Activated T-helper 1 cell treated with anti-CD3 and anti-CD28 coated beads, Interleukin-12 subunit alpha, Interleukin-12 subunit beta, Interleukin-2, Interleukin-4 antibody, amounts not matched to agents 30 ng/mL and 10 ng/mL and 1 ng/mL, durations not matched to agents 14 hours and 24 hours and 36 hours (primary cell): ENCODE results near the gene SMYD2. TPM values are rescaled to one million over a fixed set of nuclear protein-coding genes. Genes with fewer than 3 reads are reported as not detected.

Experiments used
- DNase-seq: peaks from one replicate; pipeline ENCODE4 v3.0.0; 2021; ENCODE audit warnings: low spot score
- H3K27ac Mint-ChIP-seq: one replicate; pipeline ENCODE4 v1.8.0; 2021; ENCODE audit warnings: mild to moderate bottlenecking, mixed read lengths
- H3K27me3 Mint-ChIP-seq: one replicate; pipeline ENCODE4 v1.8.0; 2022; ENCODE audit warnings: mild to moderate bottlenecking, moderate library complexity, mixed read lengths; ENCODE audit not compliant: insufficient read depth
- H3K36me3 Mint-ChIP-seq: one replicate; pipeline ENCODE4 v1.8.0; 2021; ENCODE audit warnings: low read depth, mixed read lengths
- H3K4me1 Mint-ChIP-seq: one replicate; pipeline ENCODE4 v1.8.0; 2021; ENCODE audit warnings: low read depth, mixed read lengths
- H3K4me3 Mint-ChIP-seq: one replicate; pipeline ENCODE4 v1.8.0; 2021; ENCODE audit warnings: mild to moderate bottlenecking, moderate library complexity, mixed read lengths
- H3K9me3 Mint-ChIP-seq: one replicate; pipeline ENCODE4 v1.8.0; 2021; ENCODE audit warnings: mixed read lengths
- intact Hi-C: fragments of 100-400 bp; cut with micrococcal nuclease; formaldehyde crosslinking; loops from one replicate; pipeline ENCODE4 v1.15.1; 2024
- total RNA-seq: library from RNA; stranded (reverse); gene quantifications from 2 replicates; pipeline ENCODE4 v1.2.3, GENCODE V29; 2022

SMYD2 gene
- total RNA-seq, 1 donor from 2014 or later, result 25.7 TPM

DNA sequence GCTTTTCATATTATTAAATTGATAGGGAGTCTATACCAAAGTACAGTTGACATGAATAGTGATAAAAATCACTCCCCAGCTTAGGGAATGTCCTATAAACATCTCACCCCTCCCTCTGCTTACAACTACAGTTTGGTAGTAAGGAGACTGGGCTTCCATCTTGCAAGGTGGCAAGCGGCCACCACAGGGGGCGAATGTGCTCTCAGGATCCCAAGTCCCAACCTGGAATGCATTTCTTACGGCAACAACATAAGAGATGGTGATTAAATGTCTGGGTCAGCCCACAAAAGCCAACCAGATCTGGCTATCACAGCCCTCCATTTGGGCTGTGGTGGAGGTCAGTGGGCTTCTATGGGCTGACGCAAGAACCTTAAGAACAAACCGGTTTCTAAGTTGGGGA lies 68.0 kb downstream of the SMYD2 start:
- Mint-ChIP-seq H3K4me3 (no peak overlapping the region), H3K9me3 (peaks cover 13% of the 10 kb centered on the region), H3K27me3 (no peaks in the 10 kb centered on the region), H3K27ac (no peak overlapping the region), H3K4me1 (no peaks in the 10 kb centered on the region), H3K36me3 (peaks cover 14% of the 10 kb centered on the region)
- intact Hi-C loops, result no loop called here
- DNase-seq, result no peak

DNA sequence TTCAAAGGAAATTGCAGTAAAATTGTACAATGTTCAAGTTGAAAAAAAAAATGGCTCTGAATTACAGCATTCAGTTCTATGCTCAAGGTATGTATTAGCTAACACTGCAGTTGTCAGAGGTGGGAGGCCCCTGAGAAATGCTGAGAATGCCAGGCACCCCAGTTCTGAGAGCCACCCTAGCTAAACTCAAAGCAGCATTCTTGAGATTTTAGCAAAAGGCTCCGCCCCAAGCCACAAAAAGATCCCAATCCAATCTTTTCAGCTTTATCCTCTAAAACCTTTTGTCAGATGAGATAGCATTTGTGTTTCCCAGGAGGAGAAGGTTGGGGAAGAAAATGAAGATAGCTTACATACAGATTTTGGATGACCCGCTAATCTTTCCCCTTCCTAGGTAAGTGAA lies 68.8 kb downstream of the SMYD2 start:
- no peak overlapping the region for H3K27ac Mint-ChIP-seq
- intact Hi-C loops, result no loop called here
- peaks cover 8% of the 10 kb centered on the region for H3K36me3 Mint-ChIP-seq
- peaks cover 6% of the 10 kb centered on the region for H3K9me3 Mint-ChIP-seq
- H3K27me3 Mint-ChIP-seq, result no peaks in the 10 kb centered on the region
- H3K4me1 Mint-ChIP-seq, result no peaks in the 10 kb centered on the region
- DNase-seq, result no peak
- H3K4me3 Mint-ChIP-seq, result no peak overlapping the region

DNA sequence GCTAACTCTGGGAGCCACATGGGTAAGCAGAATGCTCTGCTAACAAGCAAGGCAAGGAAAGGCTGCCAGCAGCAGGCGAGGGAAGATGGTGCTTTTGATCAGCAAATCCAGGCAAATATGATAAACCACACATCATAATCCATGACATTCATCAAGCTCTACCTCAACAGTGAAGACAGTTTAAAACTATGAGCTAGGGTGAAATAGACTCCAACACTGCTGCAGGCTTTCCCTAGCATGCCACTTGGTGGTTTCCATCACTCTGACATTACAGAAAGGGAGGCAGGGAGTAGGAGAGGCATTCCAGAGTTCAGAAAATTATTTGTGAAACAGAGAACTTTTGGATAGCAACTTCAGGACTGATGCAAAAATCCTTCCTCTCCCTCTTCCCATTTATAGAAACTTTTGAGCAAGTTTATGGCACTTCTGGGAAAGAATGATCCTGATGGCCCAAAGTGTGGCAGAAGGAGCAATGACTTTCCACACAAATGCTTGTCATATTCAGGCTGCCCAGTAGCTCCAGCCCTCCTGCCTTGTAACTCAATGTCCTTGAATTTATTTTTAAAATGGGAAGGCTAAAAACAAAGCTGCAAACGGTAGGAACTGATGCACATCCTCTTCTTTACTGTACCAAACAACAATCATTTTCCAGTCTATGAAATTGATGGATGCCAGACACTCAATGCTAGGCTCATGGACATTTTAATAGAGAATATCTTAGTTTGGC lies 70.8 kb downstream of the SMYD2 start:
- no peak for DNase-seq
- no peaks in the 10 kb centered on the region for H3K9me3 Mint-ChIP-seq
- no peaks in the 10 kb centered on the region for H3K27me3 Mint-ChIP-seq
- peaks cover 2% of the 10 kb centered on the region for H3K36me3 Mint-ChIP-seq
- H3K4me3 Mint-ChIP-seq, result no peak overlapping the region
- H3K4me1 Mint-ChIP-seq, result no peaks in the 10 kb centered on the region
- intact Hi-C loops, result no loop called here
- no peak overlapping the region for H3K27ac Mint-ChIP-seq

DNA sequence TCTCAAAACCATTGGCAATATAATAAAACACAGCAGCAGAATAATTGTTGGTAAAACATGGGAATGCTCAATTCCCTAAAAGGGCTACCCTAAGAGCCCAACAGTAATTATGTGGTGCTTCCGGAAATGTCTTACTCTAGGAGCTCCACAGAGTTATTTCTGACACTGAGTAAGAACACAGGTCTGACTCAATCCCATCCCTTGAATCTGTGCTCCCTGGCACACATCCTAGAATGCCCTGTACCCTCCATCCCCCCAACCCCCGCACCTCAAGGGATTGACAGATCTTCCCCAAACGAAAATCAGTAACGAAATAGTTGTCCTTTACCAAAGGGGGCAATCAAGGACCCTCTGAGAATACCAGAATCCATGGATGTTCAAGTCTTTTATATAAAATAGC lies 71.9 kb downstream of the SMYD2 start:
- H3K36me3 Mint-ChIP-seq, result peaks cover 2% of the 10 kb centered on the region
- no peak for DNase-seq
- no peak overlapping the region for H3K27ac Mint-ChIP-seq
- H3K9me3 Mint-ChIP-seq, result no peaks in the 10 kb centered on the region
- intact Hi-C loops, result no loop called here
- H3K4me1 Mint-ChIP-seq, result no peaks in the 10 kb centered on the region
- H3K27me3 Mint-ChIP-seq, result peaks cover 2% of the 10 kb centered on the region
- H3K4me3 Mint-ChIP-seq, result no peak overlapping the region

DNA sequence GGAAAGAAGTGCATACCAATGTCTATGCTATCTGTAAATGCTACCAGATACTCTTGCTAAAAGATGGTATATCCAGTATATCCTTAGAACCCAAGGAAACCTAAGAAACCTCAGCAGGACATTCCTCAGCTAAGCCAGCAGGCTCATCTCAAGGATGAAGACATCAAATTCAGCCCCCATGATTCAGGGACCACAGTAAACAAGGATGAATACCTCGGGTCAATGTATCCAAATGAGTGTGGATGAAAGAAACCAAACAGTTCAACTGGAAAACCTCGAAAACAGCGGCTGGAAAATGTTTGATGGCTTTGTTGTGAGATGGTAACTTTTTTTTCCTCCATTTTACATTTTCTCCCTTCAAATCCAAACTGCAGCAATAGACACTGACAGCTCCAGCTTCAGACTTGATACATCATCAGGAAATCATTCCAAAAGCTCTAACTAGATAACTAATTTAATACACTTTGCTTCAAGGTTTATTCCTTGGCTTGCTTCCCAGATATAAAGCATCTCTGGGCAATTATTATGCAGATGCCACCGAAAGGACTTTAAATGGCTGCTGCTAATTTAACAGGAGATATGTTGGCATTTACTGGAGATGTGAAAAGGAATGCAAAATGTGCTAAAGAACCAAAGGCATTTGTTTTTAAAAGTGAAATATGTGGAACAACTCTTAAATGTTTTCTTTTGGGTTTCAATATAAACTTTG lies 73.6 kb downstream of the SMYD2 start:
- Mint-ChIP-seq H3K4me1 (no peaks in the 10 kb centered on the region), H3K9me3 (no peaks in the 10 kb centered on the region), H3K4me3 (no peak overlapping the region), H3K36me3 (peaks cover 2% of the 10 kb centered on the region), H3K27ac (no peak overlapping the region), H3K27me3 (peaks cover 2% of the 10 kb centered on the region)
- DNase-seq, result no peak
- intact Hi-C loops, result no loop called here

DNA sequence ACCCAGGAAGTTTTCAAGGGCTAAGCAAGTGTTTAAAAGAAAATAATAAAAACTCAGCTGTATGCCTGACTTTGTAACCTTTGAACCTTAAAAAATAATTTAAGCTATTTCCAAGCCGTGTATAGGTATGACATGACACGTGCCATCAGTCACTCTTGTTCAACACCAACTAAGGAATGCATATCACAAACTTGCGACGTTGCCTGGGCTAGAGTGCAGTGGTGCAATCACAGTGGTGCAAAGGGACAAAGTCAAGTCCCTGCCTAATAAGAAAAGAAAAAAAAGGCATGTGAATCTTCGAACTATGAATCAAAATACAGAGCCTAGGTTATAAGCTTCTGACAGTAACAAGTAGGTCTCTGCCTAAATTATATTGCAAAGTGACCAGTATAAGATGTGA lies 79.2 kb downstream of the SMYD2 start:
- Mint-ChIP-seq H3K27me3 (peaks cover 2% of the 10 kb centered on the region), H3K9me3 (peaks cover 7% of the 10 kb centered on the region), H3K4me3 (no peak overlapping the region), H3K4me1 (peaks cover 23% of the 10 kb centered on the region), H3K27ac (no peak overlapping the region), H3K36me3 (peaks cover 11% of the 10 kb centered on the region)
- intact Hi-C loops, result no loop called here
- no peak for DNase-seq

DNA sequence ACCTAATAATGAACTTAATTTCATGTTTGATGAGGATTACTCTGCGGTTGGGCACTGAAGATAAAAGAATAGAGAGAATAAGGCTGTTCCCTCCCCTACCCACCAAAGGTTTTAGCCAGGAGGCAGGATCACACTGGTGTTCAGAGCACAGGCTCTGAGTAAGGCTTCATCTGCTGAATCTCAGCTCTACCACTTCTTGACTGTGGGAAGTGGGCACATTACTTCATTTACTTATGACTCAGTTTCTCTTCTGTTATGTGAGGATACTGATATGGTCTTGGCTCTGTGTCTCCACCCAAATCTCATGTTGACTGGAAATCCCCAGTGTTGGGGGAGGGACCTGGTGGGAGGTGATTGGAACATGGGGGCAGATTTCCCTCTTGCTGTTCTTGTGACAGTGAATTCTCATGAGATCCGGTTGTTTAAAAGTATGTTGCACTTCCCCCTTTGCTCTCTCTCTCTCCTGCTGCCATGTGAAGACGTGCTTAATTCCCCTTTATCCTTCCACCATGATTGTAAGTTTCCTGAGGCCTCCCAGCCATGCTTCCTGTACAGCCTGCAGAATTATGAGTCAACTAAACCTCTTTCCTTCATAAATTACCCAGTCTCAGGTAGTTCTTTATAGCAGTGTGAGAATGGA lies 79.7 kb downstream of the SMYD2 start:
- Mint-ChIP-seq H3K36me3 (peaks cover 11% of the 10 kb centered on the region), H3K27ac (no peak overlapping the region), H3K9me3 (peaks cover 7% of the 10 kb centered on the region), H3K4me1 (peaks cover 23% of the 10 kb centered on the region), H3K4me3 (no peak overlapping the region), H3K27me3 (peaks cover 2% of the 10 kb centered on the region)
- DNase-seq, result no peak
- intact Hi-C loops, result no loop called here

DNA sequence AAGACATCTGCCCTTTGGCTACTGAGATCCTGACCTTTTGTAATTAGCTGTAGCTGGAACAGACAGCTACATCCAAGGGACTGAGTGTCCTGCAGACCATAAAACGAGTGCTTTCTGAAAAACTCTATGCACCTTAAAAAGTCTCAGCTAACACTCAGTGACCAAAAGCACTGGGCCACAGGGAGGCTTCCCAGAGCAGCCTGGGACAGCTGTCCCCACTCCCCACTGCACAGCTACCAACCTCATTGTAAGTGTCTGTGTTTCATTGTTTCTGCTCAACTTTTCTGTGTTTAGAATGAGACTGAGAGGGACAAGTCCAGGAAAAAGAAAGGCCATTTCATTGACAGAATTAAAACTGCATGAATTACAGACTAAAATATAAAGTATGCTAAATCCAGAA lies 80.7 kb downstream of the SMYD2 start:
- Mint-ChIP-seq H3K36me3 (peaks cover 11% of the 10 kb centered on the region), H3K9me3 (peaks cover 7% of the 10 kb centered on the region), H3K4me1 (peaks cover 23% of the 10 kb centered on the region), H3K27ac (no peak overlapping the region), H3K27me3 (peaks cover 8% of the 10 kb centered on the region), H3K4me3 (no peak overlapping the region)
- intact Hi-C loops, result no loop called here
- DNase-seq, result no peak

DNA sequence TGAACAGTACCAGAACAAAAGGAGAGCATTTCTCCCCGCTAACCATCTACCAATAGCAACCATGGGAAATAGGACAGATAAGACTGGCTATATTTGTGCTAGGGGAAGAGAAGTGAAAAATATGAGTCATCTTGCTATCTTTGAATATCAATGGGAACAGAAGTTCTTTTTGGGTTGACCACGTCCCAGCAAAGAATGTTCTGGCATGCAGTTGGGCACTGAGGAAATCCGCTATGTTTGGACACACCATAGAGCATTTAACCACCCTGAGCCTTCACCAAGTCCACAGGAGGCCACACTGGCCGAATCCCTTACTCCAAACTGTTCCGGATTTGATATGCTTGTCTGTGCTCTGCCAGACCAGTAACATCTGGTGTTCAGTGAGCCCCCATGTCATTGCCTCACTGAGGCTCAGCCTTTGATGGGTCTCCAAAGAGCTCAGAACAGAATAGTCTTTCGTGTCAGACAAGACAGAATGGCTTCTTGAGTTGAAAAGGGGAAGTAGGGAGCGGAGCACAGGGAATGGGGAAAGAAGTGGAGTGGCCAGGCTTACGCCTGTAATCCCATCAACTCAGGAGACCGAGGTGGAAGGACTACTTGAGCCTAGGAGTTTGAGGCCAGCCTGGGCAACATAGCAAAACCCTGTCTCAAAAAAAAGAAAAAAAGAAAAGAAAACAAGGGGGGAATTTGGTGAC lies 81.4 kb downstream of the SMYD2 start:
- Mint-ChIP-seq H3K9me3 (peaks cover 7% of the 10 kb centered on the region), H3K27ac (no peak overlapping the region), H3K36me3 (peaks cover 11% of the 10 kb centered on the region), H3K4me3 (no peak overlapping the region), H3K27me3 (peaks cover 8% of the 10 kb centered on the region), H3K4me1 (peaks cover 23% of the 10 kb centered on the region)
- DNase-seq, result no peak
- intact Hi-C loops, result no loop called here

DNA sequence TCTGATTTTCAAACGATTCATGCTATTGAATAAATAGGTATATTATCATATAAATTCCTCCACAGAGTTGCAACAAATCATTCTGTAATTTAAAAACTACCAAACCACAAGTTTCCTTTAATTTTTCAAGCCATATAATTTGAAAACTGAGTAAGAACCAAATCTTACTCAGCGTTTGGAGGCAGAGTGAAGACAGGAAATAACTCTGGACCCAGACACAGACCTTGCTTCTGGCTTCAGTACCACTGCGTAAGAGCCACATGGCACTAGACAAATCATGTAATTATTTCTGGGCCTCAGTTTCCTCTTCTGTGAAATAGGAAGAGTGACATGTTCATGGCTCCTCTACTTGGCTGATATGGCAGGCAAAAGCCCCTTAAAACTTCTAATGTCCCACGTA lies 82.4 kb downstream of the SMYD2 start:
- intact Hi-C loops, result no loop called here
- H3K4me3 Mint-ChIP-seq, result no peak overlapping the region
- peaks cover 23% of the 10 kb centered on the region for H3K4me1 Mint-ChIP-seq
- H3K27me3 Mint-ChIP-seq, result peaks cover 9% of the 10 kb centered on the region
- H3K36me3 Mint-ChIP-seq, result peaks cover 11% of the 10 kb centered on the region
- H3K27ac Mint-ChIP-seq, result no peak overlapping the region
- DNase-seq, result no peak
- peaks cover 7% of the 10 kb centered on the region for H3K9me3 Mint-ChIP-seq

DNA sequence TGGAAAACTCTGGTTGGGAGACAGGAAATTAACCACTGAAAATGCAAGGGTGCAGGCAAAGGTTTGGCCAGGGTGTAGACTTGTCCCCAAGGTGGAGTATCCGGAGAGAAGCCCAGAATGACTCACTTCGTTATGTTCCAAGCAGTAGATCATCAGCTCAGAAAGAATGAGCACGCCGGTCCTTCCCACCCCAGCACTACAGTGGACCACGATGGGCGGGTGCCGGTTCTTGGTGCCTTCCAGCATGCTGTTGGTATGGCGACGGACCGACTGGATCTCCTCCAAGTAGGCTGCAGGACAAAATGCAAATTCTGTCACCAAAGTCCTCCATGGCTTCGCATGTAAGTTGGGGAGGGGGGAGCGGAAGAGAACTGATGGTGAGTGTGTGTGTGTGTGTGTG lies 83.4 kb downstream of the SMYD2 start:
- Mint-ChIP-seq H3K27ac (no peak overlapping the region), H3K4me3 (no peak overlapping the region), H3K9me3 (peaks cover 7% of the 10 kb centered on the region), H3K27me3 (peaks cover 9% of the 10 kb centered on the region), H3K4me1 (peaks cover 23% of the 10 kb centered on the region), H3K36me3 (peaks cover 11% of the 10 kb centered on the region)
- intact Hi-C loops, result no loop called here
- DNase-seq, result no peak

DNA sequence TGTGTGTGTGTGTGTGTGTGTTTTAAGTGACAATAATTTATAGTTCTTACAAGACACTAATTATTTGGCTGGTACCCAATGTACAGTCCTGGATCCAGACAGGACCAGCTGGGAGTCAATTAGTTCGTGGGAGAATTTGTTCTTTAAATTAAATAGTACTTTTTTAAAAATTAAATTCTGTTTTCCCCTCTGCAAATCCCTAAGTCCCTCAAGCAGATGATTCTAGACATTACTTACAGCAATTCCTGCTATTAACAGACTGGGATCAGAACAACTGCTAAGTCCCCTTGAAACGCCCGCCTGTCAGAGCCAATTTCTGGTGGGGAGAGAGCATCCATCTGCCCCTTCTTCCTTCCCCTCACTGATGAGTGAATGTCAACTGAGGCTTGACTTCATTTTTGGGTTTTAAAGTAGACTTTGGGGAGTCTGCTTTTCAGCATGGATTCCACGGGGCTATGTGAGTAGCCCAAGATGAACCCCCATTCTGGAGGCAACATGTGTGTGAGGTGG lies 83.9 kb downstream of the SMYD2 start:
- no peak for DNase-seq
- intact Hi-C loops, result no loop called here
- peaks cover 7% of the 10 kb centered on the region for H3K9me3 Mint-ChIP-seq
- H3K27me3 Mint-ChIP-seq, result peaks cover 9% of the 10 kb centered on the region
- H3K27ac Mint-ChIP-seq, result no peak overlapping the region
- peaks cover 11% of the 10 kb centered on the region for H3K36me3 Mint-ChIP-seq
- peaks cover 23% of the 10 kb centered on the region for H3K4me1 Mint-ChIP-seq
- H3K4me3 Mint-ChIP-seq, result no peak overlapping the region

DNA sequence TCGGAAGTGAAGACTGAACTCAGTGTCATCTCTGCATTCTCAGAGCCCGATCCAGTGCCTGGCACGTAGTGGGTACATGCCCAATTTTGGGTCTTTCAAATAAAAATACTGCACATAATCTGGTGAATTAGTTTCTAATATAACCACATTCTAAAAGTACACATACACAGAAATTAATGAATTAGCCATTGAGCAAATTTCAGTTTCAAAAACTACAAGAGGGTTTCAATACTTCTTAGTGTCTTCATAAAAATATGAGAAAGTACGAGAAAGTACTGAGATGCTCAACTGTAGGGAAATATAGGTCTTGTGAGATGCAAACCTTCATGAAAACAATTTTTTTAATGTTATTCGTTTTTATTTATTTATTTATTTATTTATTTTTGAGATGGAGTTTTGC lies 86.9 kb downstream of the SMYD2 start:
- Mint-ChIP-seq H3K4me1 (peaks cover 11% of the 10 kb centered on the region), H3K27me3 (peaks cover 12% of the 10 kb centered on the region), H3K9me3 (no peaks in the 10 kb centered on the region), H3K27ac (no peak overlapping the region), H3K4me3 (no peak overlapping the region), H3K36me3 (peaks cover 2% of the 10 kb centered on the region)
- intact Hi-C loops, result no loop called here
- DNase-seq, result no peak
